ENCODE measurements around the gene EN1.

- TF ChIP-seq POLR2AphosphoS5 (IDR thresholded peaks at IDR 0.05) (no peak), CTCF (IDR thresholded peaks at IDR 0.05) (peak; percentile 48 to 74 (median 60)), EP300 (IDR thresholded peaks at IDR 0.05) (no peak)
Observed at GRCh38 chr2:118882693-118883336, 35.4 kb upstream of the EN1 start.
